DOHH2 (cell line): ENCODE results near the gene MVB12B.

Experiments
- EZH2phosphoT487 ChIP-seq: fragments of 200-600 bp; sonication (generic); IDR thresholded peaks from 2 replicates; pipeline ENCODE4 v1.6.1; 2017; ENCODE audit warnings: borderline replicate concordance, mild to moderate bottlenecking, antibody characterized with exemption, low read length, moderate library complexity, mixed read lengths
- TF ChIP-seq, protein P1 (sequence below): fragments of 200-600 bp; sonication (generic); IDR thresholded peaks from one replicate; pipeline ENCODE4 v1.5.1; 2014; ENCODE audit warnings: antibody characterized with exemption, mild to moderate bottlenecking, low read depth, low read length; ENCODE audit not compliant: poor library complexity, severe bottlenecking

DNA sequence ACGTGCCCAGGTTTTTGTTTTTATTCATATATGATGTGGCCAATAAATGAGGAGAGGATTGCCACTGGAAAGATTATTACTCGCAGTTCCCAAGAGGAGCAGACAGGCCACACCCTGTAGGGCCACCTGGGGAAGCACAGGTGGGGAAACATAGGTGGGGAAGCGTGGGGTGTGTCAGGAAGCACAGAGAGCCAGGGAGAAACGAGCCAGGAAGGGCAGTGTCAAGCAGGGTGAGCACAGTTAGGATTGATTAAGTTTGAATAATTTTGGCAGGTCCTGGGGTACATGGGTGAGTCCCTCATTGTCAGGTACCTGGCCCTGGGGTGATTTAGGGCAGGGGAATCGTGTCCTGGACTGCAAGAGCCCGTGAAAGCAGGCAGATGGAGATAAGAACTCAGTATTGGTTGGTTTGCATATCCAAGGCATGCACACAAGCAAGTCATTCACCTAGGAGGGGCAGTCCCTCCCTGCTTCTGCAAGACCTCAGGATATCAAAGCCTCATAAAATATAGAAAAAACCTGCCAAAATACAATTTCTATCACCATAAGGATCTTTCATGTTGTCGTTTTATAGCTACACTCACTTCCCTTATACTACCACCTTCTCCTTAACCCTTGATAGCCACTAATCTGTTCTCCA is 22.4 kb downstream of the MVB12B start:
- TF ChIP-seq, protein P1, sequence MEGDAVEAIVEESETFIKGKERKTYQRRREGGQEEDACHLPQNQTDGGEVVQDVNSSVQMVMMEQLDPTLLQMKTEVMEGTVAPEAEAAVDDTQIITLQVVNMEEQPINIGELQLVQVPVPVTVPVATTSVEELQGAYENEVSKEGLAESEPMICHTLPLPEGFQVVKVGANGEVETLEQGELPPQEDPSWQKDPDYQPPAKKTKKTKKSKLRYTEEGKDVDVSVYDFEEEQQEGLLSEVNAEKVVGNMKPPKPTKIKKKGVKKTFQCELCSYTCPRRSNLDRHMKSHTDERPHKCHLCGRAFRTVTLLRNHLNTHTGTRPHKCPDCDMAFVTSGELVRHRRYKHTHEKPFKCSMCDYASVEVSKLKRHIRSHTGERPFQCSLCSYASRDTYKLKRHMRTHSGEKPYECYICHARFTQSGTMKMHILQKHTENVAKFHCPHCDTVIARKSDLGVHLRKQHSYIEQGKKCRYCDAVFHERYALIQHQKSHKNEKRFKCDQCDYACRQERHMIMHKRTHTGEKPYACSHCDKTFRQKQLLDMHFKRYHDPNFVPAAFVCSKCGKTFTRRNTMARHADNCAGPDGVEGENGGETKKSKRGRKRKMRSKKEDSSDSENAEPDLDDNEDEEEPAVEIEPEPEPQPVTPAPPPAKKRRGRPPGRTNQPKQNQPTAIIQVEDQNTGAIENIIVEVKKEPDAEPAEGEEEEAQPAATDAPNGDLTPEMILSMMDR, result no peak
- TF ChIP-seq EZH2phosphoT487, result no peak
